Heart right ventricle (tissue), 16 donors: ENCODE data around the gene CDC42BPG. TPM values are rescaled to one million over a fixed set of nuclear protein-coding genes. Genes with fewer than 3 reads are reported as not detected.

Experiments
- ATAC-seq, 8 donors: fragments of 200-7000 bp; cut with Tn5 transposase; one replicate each; pipeline ENCODE4 v1.9.1; 2020; ENCODE audit warnings: mild to moderate bottlenecking in 8 of 8, moderate library complexity in 8 of 8, moderate number of reproducible peaks in 1 of 8
- DNase-seq, 2 donors: peaks; one replicate each; pipeline ENCODE4 v3.0.0-alpha.2; 2020
- H3K27ac ChIP-seq, 10 donors: fragments of 200-600 bp; sonication (generic) in 2 of 10; one replicate each; pipeline versions ENCODE4 v1.5.0 to v1.8.0; 2020 to 2022; ENCODE audit warnings: mild to moderate bottlenecking in 3 of 10
- H3K27me3 ChIP-seq, 7 donors: fragments of 200-600 bp; one replicate each; pipeline ENCODE4 v1.8.0; 2021 to 2022; ENCODE audit warnings: mild to moderate bottlenecking in 2 of 7
- H3K36me3 ChIP-seq, 9 donors: fragments of 200-600 bp; sonication (generic) in 1 of 9; one replicate each; pipeline versions ENCODE4 v1.5.0 to v1.8.0; 2020 to 2022; ENCODE audit warnings: mild to moderate bottlenecking in 2 of 9
- H3K4me1 ChIP-seq, 9 donors: fragments of 200-600 bp; sonication (generic) in 1 of 9; one replicate each; pipeline versions ENCODE4 v1.5.0 to v1.8.0; 2020 to 2022; ENCODE audit warnings: mild to moderate bottlenecking in 4 of 9
- H3K4me3 ChIP-seq, 10 donors: fragments of 200-600 bp; sonication (generic) in 2 of 10; one replicate each; pipeline versions ENCODE4 v1.5.0 to v1.8.0; 2020 to 2022; ENCODE audit warnings: mild to moderate bottlenecking in 7 of 10, moderate library complexity in 2 of 10
- H3K9me3 ChIP-seq, 11 donors: fragments of 200-600 bp in 10 of 11; sonication (generic) in 2 of 11; one replicate each; pipeline versions ENCODE4 v1.5.0 to v1.8.0; 2013 to 2022; ENCODE audit warnings: mild to moderate bottlenecking in 2 of 11, control low read depth in 1 of 11, moderate library complexity in 1 of 11
- CTCF ChIP-seq, 9 donors: fragments of 200-600 bp; sonication (generic) in 2 of 9; IDR thresholded peaks; one replicate each; pipeline versions ENCODE4 v1.5.0 to v1.8.0; 2021 to 2022; ENCODE audit warnings: antibody characterized with exemption in 9 of 9, mild to moderate bottlenecking in 5 of 9, moderate library complexity in 1 of 9
- WGBS, 2 donors: extraction: QIAGEN DNeasy Blood & Tissue Kit; methylation state at CpG; one replicate each; pipeline ENCODE4 v1.1.7; 2013; ENCODE audit warnings: inconsistent platforms in 1 of 2; 5-methylcytosine and 5-hydroxymethylcytosine counted together
- intact Hi-C, 10 donors: fragments of 100-400 bp; cut with DNase I; formaldehyde crosslinking; loops; one replicate each; pipeline versions ENCODE4 v1.11.1 to v1.14.2; 2022
- polyA plus RNA-seq, 2 donors: library from polyadenylated mRNA; stranded (reverse); fragments of 200-250 nt; gene quantifications; one replicate each; pipeline ENCODE4 v1.2.3, GENCODE V29; 2013
- total RNA-seq, 10 donors: library from RNA; stranded (reverse); fragmentation: NEBNext Ultra II Directional in 3 of 10; extraction: Animal tissue kit (Norgen Biotek cat#: 25700) in 3 of 10; gene quantifications; one replicate each; pipeline versions ENCODE4 v1.2.1 to v1.2.4, GENCODE V29; 2021 to 2023
- donor health status: Arrhythmogenic right ventricular cardiomyopathy.
- donor health status: ischemic (EF 13 %, LVEDD 7.1; RV severe dilation, severe dysfunction).
- donor health status: healthy with polysubstance abuse.
- donor health status: DM: no; HTN: yes; CAD: no.
- donor health status: DM: no; HTN: no; CAD: no.
- donor health status: ischemic (EF 25% LVEDD 6.9; RV normal size, moderate dysfunction).
- donor health status: ischemic (EF 25% LVEDD 5.7; RV mildly dilated, moderate dysfunction).
- donor health status: healthy.
- donor health status: DM: yes; HTN: yes; CAD: no.
- donor health status: Ischemic cardiomyopathy.
- donor health status: ischemic (EF 35%, LVEDD 5.7; RV mildly dilated, moderate dysfunction).
- donor health status: nonischemic (EF 11% LVEDD 7.7; RV severe dilation, severe dysfunction).
- donor health status: DM: yes; HTN: yes; CAD: no.
- donor health status: PGD.
- donor health status: ischemic (EF 29% LVEDD 5.4; RV normal size, mild dysfunction).
- donor health status: nonischemic (EF 23%, LVEDD 6.1; RV moderate dilation, normal function).

CDC42BPG gene
- total and polyA plus RNA-seq, 12 donors, result 0.04 to 1.3 (median 0.27) TPM

GRCh38 chr11:64871492-64871891, 27.0 kb upstream of the CDC42BPG start:
- Histone ChIP-seq H3K27me3 (no peaks in the 10 kb centered on the region), H3K4me3 (peak overlapping the region in 8 of 10 donors; percentile 9 to 44 (median 33)), H3K4me1 (peaks cover 53 to 99% (median 91%) of the 10 kb centered on the region in 9 donors), H3K36me3 (peaks cover 3 to 88% (median 10%) of the 10 kb centered on the region in 9 donors), H3K27ac (peak overlapping the region in 9 of 10 donors; percentile 68 to 96 (median 86)), H3K9me3 (no peaks in the 10 kb centered on the region)
- DNase-seq (no peak), ATAC-seq (no peak)
- TF ChIP-seq CTCF (IDR thresholded peaks at IDR 0.05), result no peak
- 41 to 49% methylated on average over 3 of the region's 3 CpGs for WGBS, 2 donors
- intact Hi-C loops, result no loop called here

DNA sequence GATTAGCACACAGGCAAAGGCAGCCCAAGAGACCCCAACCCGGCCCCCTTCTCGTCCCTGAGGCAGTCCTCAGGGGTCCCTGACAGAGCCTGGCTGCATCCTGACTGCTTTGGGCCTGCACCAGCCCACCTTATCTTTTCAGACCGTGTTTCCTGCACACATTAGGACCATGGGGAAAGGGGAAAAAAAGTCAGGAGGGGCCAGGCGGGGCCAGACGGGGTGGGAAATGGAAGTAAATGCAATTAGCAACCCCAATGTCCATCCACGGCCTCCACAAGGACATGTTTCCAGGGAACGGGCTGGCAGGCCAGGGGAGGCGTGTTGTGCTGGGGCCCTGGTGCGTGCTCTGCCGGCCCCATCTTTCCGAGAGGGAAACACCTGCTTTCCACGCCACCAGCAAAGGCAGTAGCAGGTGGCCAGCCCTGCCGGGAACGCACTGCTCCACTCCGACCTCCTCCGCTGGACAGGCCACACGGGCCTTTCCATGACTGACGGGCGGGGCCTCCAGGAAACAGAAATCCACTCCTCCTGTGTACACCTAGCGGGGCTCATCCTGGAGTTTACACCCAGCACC, 26.5 kb upstream of the CDC42BPG start:
- no peak for DNase-seq
- 38 to 43% methylated on average over 20 of the region's 20 CpGs for WGBS, 2 donors
- Histone ChIP-seq H3K36me3 (peaks cover 3 to 92% (median 10%) of the 10 kb centered on the region in 9 donors), H3K9me3 (no peaks in the 10 kb centered on the region), H3K27me3 (no peaks in the 10 kb centered on the region), H3K4me3 (peak overlapping the region in 9 of 10 donors; percentile 14 to 44 (median 32)), H3K27ac (peak overlapping the region; percentile 57 to 96 (median 86)), H3K4me1 (peaks cover 53 to 98% (median 91%) of the 10 kb centered on the region in 9 donors)
- peak in 3 of 8 donors; percentile 5 to 18 (median 5) for ATAC-seq
- TF ChIP-seq CTCF (IDR thresholded peaks at IDR 0.05), result no peak
- intact Hi-C loops, result no loop called here

- ATAC-seq (peak; percentile 25 to 79 (median 38)), DNase-seq (peak in 1 of 2 donors; percentile 69)
- TF ChIP-seq CTCF (IDR thresholded peaks at IDR 0.05), result no peak
- intact Hi-C loops, result no loop called here
- Histone ChIP-seq H3K27ac (peak overlapping the region; percentile 57 to 96 (median 86)), H3K4me1 (peaks cover 54 to 98% (median 91%) of the 10 kb centered on the region in 9 donors), H3K36me3 (peaks cover 3 to 89% (median 10%) of the 10 kb centered on the region in 9 donors), H3K27me3 (no peaks in the 10 kb centered on the region), H3K9me3 (no peaks in the 10 kb centered on the region), H3K4me3 (peak overlapping the region in 9 of 10 donors; percentile 14 to 44 (median 32))
- 20 to 30% methylated on average over 19 of the region's 19 CpGs for WGBS, 2 donors
Measured at GRCh38 chr11:64870176-64870892, 25.9 kb upstream of the CDC42BPG start.

- ATAC-seq, result peak in 7 of 8 donors; percentile 17 to 45 (median 28)
- Histone ChIP-seq H3K36me3 (peaks cover 3 to 82% (median 10%) of the 10 kb centered on the region in 9 donors), H3K9me3 (no peaks in the 10 kb centered on the region), H3K27ac (peak overlapping the region; percentile 57 to 96 (median 86)), H3K4me1 (peaks cover 54 to 98% (median 91%) of the 10 kb centered on the region in 9 donors), H3K4me3 (peak overlapping the region in 6 of 10 donors; percentile 21 to 44 (median 34)), H3K27me3 (no peaks in the 10 kb centered on the region)
- TF ChIP-seq CTCF (IDR thresholded peaks at IDR 0.05), result peak; percentile 25 to 61 (median 41)
- 43 to 46% methylated on average over 9 of the region's 9 CpGs for WGBS, 2 donors
- no peak for DNase-seq
- intact Hi-C loops, result no loop called here
Measured at GRCh38 chr11:64869571-64870175, 25.2 kb upstream of the CDC42BPG start.
